ENCODE results near the gene MEGF8. TPM values are rescaled to one million over a fixed set of nuclear protein-coding genes. Genes with fewer than 3 reads are reported as not detected.

Gene MEGF8
- total RNA-seq, 1 experiment from 2014 or later = 7.7 TPM

DNA sequence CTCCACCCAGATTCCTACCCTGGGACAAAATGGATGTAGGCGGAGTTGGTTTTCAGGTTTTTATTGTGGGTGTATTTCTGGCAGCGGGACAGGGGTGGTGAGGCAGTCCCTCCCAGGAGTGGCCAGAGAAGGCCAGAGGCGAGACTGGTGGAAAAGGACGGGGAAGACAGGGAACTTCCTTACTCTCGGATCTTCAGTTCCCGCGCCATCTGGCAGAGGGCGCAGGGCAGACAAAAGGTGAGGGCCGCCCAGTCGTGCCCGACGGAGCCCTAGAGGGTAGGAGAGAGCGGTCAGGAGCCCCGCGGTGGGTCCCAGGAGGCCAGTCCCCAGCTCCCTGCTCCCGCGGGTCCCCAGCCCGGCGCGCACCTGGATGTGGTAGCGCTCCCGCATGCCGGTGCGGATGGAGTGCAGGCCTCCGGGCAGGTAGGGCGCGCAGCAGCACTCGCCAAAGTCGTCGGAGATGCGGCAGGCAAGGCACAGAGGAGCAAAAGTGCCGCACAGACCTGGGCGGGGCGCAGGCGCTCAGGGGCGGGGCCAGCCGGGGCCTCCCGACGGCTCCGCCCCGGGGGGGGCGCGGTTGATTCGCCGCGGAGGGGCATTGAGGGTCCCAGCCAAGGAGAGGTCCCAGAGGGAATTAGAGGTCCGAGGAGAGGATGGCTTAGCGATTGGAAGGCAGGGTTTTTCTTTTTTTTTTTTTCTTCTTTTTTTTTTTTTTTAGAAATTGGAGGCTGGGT is 61.7 kb downstream of the MEGF8 start:
- BruUV-seq (replicated peaks) = no TSS peak
- Histone ChIP-seq H3K79me2 (ENCODE audit: low read length) (no peaks in the 10 kb centered on the region), H3F3A (ENCODE audit: low read length, unreplicated experiment) (no peaks in the 10 kb centered on the region), H3K27me3 (ENCODE audit: low read length) (no peaks in the 10 kb centered on the region), H3K4me1 (ENCODE audit: insufficient read depth, low read length) (peaks cover 4% of the 10 kb centered on the region; the same call in 1 of the 2 replicates), H3K4me2 (ENCODE audit: low read length) (peak overlapping the region; percentile 86), H3K36me3 (ENCODE audit: low read depth, low read length) (no peaks in the 10 kb centered on the region), H3K9me2 (replicated peaks; ENCODE audit: low read length) (no peaks in the 10 kb centered on the region), H3K9me3 (ENCODE audit: low read length) (no peaks in the 10 kb centered on the region), H4K20me1 (ENCODE audit: low read length) (no peaks in the 10 kb centered on the region), H3K9ac (ENCODE audit: low read length) (peak overlapping the region; percentile 54), H3K27ac (ENCODE audit: low read length) (peak overlapping the region; percentile 25; the same call in 1 of the 2 replicates), H2AFZ (ENCODE audit: low read length) (peak overlapping the region; percentile 81), H3K4me3 (ENCODE audit: low read length) (peak overlapping the region; percentile 72)
- TF ChIP-seq EZH2 (IDR thresholded peaks at IDR 0.05; ENCODE audit: low read length, unreplicated experiment) = no peak
- TF ChIP-seq, protein P1, sequence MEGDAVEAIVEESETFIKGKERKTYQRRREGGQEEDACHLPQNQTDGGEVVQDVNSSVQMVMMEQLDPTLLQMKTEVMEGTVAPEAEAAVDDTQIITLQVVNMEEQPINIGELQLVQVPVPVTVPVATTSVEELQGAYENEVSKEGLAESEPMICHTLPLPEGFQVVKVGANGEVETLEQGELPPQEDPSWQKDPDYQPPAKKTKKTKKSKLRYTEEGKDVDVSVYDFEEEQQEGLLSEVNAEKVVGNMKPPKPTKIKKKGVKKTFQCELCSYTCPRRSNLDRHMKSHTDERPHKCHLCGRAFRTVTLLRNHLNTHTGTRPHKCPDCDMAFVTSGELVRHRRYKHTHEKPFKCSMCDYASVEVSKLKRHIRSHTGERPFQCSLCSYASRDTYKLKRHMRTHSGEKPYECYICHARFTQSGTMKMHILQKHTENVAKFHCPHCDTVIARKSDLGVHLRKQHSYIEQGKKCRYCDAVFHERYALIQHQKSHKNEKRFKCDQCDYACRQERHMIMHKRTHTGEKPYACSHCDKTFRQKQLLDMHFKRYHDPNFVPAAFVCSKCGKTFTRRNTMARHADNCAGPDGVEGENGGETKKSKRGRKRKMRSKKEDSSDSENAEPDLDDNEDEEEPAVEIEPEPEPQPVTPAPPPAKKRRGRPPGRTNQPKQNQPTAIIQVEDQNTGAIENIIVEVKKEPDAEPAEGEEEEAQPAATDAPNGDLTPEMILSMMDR (conservative IDR thresholded peaks at IDR 0.05; ENCODE audit: low read depth, low read length) = peak; percentile 66
- no peak for TF ChIP-seq EZH2phosphoT487 (IDR thresholded peaks at IDR 0.05; ENCODE audit: borderline replicate concordance, low read length)
- POLR2A ChIA-PET (ENCODE audit: unreplicated experiment) = no interaction called here
- CTCF ChIA-PET = no interaction called here
- DNase-seq (peak; percentile 80), ATAC-seq (peak; percentile 94)
- intact Hi-C loops (cut with micrococcal nuclease) = no loop called here

- Histone ChIP-seq H3K4me2 (ENCODE audit: low read length) (no peak overlapping the region), H3K9ac (ENCODE audit: low read length) (no peak overlapping the region), H3K79me2 (ENCODE audit: low read length) (no peaks in the 10 kb centered on the region), H3K4me1 (ENCODE audit: insufficient read depth, low read length) (peaks cover 4% of the 10 kb centered on the region; the same call in 1 of the 2 replicates), H3K4me3 (ENCODE audit: low read length) (no peak overlapping the region), H3F3A (ENCODE audit: low read length, unreplicated experiment) (no peaks in the 10 kb centered on the region), H3K27me3 (ENCODE audit: low read length) (no peaks in the 10 kb centered on the region), H3K9me3 (ENCODE audit: low read length) (no peaks in the 10 kb centered on the region), H2AFZ (ENCODE audit: low read length) (no peak overlapping the region), H3K36me3 (ENCODE audit: low read depth, low read length) (no peaks in the 10 kb centered on the region), H3K27ac (ENCODE audit: low read length) (no peak overlapping the region), H4K20me1 (ENCODE audit: low read length) (no peaks in the 10 kb centered on the region), H3K9me2 (replicated peaks; ENCODE audit: low read length) (no peaks in the 10 kb centered on the region)
- ChIA-PET POLR2A (ENCODE audit: unreplicated experiment) (no interaction called here), CTCF (no interaction called here)
- no TSS peak for BruUV-seq (replicated peaks)
- TF ChIP-seq EZH2 (IDR thresholded peaks at IDR 0.05; ENCODE audit: low read length, unreplicated experiment) (no peak), EZH2phosphoT487 (IDR thresholded peaks at IDR 0.05; ENCODE audit: borderline replicate concordance, low read length) (no peak)
- TF ChIP-seq, protein P1 (conservative IDR thresholded peaks at IDR 0.05; ENCODE audit: low read depth, low read length) = no peak
- DNase-seq (no peak), ATAC-seq (no peak)
- intact Hi-C loops (cut with micrococcal nuclease) = no loop called here
Measured at GRCh38 chr19:42388851-42389489, 63.5 kb downstream of the MEGF8 start.

DNA sequence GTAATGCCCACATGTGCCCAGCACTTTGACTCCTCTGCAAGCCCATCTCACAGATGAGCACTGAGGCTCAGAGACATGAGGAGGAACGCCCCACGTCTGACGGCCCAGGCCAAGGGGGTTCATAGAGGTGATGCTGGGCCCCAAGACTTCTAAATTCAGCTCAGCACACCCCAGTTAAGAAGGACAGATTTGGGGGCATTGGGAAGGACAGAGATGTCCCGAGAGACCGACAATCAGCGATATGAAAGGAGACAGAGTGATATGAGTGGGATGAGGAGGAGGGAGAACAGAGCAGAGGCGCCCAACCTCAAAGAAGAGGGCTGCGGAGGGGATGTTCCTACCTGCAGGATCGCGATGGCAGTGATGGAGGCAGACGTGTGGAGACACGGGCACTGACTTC is 64.5 kb downstream of the MEGF8 start, which contains the start of gene CNFN:
Gene CNFN, minus strand, starts transcription at position 399 of the 400 bp plus-strand sequence. CDS start 1,260 bp downstream, outside the sequence.
- Histone ChIP-seq H3K36me3 (ENCODE audit: low read depth, low read length) (no peaks in the 10 kb centered on the region), H3K79me2 (ENCODE audit: low read length) (no peaks in the 10 kb centered on the region), H3K27me3 (ENCODE audit: low read length) (no peaks in the 10 kb centered on the region), H3K4me2 (ENCODE audit: low read length) (no peak within 1 kb of the TSS), H3K9me2 (replicated peaks; ENCODE audit: low read length) (no peaks in the 10 kb centered on the region), H4K20me1 (ENCODE audit: low read length) (no peaks in the 10 kb centered on the region), H3K4me3 (ENCODE audit: low read length) (no peak within 1 kb of the TSS), H3K9ac (ENCODE audit: low read length) (no peak within 1 kb of the TSS), H3F3A (ENCODE audit: low read length, unreplicated experiment) (no peaks in the 10 kb centered on the region), H3K4me1 (ENCODE audit: insufficient read depth, low read length) (peaks cover 4% of the 10 kb centered on the region; the same call in 1 of the 2 replicates), H3K9me3 (ENCODE audit: low read length) (no peaks in the 10 kb centered on the region), H2AFZ (ENCODE audit: low read length) (no peak within 1 kb of the TSS), H3K27ac (ENCODE audit: low read length) (no peak within 1 kb of the TSS)
- intact Hi-C loops (cut with micrococcal nuclease) = no loop called here
- no peak for TF ChIP-seq EZH2 (IDR thresholded peaks at IDR 0.05; ENCODE audit: low read length, unreplicated experiment)
- TF ChIP-seq, protein P1 (conservative IDR thresholded peaks at IDR 0.05; ENCODE audit: low read depth, low read length) = no peak
- no peak for TF ChIP-seq EZH2phosphoT487 (IDR thresholded peaks at IDR 0.05; ENCODE audit: borderline replicate concordance, low read length)
- ATAC-seq = no peak
- CTCF ChIA-PET = no interaction called here
- DNase-seq = no peak
- no TSS peak for BruUV-seq (replicated peaks)
- POLR2A ChIA-PET (ENCODE audit: unreplicated experiment) = no interaction called here
